ENCODE results near the gene DGAT2. TPM values are rescaled to one million over a fixed set of nuclear protein-coding genes. Genes with fewer than 3 reads are reported as not detected.

DGAT2 gene
- total RNA-seq, 1 donor from 2014 or later = 1.7 TPM

- no peak overlapping the region for H3K4me3 Mint-ChIP-seq
- no peaks in the 10 kb centered on the region for H4K20me1 ChIP-seq (ENCODE audit: low read depth)
- no peak overlapping the region for H3K4me3 ChIP-seq
- no peaks in the 10 kb centered on the region for H3K36me3 Mint-ChIP-seq
- no peak overlapping the region for H3K4me2 ChIP-seq
- no peak overlapping the region for H3K27ac ChIP-seq
- H3K9ac ChIP-seq = no peak overlapping the region
- no peaks in the 10 kb centered on the region for H3K36me3 ChIP-seq
- DNase-seq (ENCODE audit: low spot score) = no peak
- peaks cover 3% of the 10 kb centered on the region for H3K4me1 Mint-ChIP-seq
- H3K9me3 ChIP-seq (ENCODE audit: low read depth) = no peaks in the 10 kb centered on the region
- peaks cover 7% of the 10 kb centered on the region for H3K4me1 ChIP-seq
- no peak overlapping the region for H3K27ac Mint-ChIP-seq
- H2AFZ ChIP-seq (replicated peaks) = no peak overlapping the region
- H3K27me3 ChIP-seq = no peaks in the 10 kb centered on the region
- no peaks in the 10 kb centered on the region for H3K9me3 Mint-ChIP-seq
- H3K27me3 Mint-ChIP-seq (ENCODE audit: insufficient read depth, low read depth) = peaks cover 7% of the 10 kb centered on the region
- TF ChIP-seq CTCF (IDR thresholded peaks at IDR 0.05) (no peak), EZH2 (IDR thresholded peaks at IDR 0.05) (no peak), EZH2phosphoT487 (IDR thresholded peaks at IDR 0.05) (no peak)
- no peaks in the 10 kb centered on the region for H3K79me2 ChIP-seq (ENCODE audit: low read depth)
- no peaks in the 10 kb centered on the region for H3F3A ChIP-seq (ENCODE audit: low read depth)
Measured at GRCh38 chr11:75784506-75784905, 15.9 kb downstream of the DGAT2 start.

- Histone ChIP-seq H3K4me3 (no peak overlapping the region), H3K9me3 (ENCODE audit: low read depth) (no peaks in the 10 kb centered on the region), H3K4me2 (no peak overlapping the region), H2AFZ (replicated peaks) (no peak overlapping the region), H3K36me3 (no peaks in the 10 kb centered on the region), H3K9ac (no peak overlapping the region), H3F3A (ENCODE audit: low read depth) (no peaks in the 10 kb centered on the region), H3K27ac (no peak overlapping the region), H3K79me2 (ENCODE audit: low read depth) (no peaks in the 10 kb centered on the region), H3K27me3 (no peaks in the 10 kb centered on the region), H4K20me1 (ENCODE audit: low read depth) (no peaks in the 10 kb centered on the region), H3K4me1 (peaks cover 7% of the 10 kb centered on the region)
- H3K27me3 Mint-ChIP-seq (ENCODE audit: insufficient read depth, low read depth) = peaks cover 7% of the 10 kb centered on the region
- no peak overlapping the region for H3K27ac Mint-ChIP-seq
- TF ChIP-seq CTCF (IDR thresholded peaks at IDR 0.05) (no peak), EZH2 (IDR thresholded peaks at IDR 0.05) (no peak), EZH2phosphoT487 (IDR thresholded peaks at IDR 0.05) (no peak)
- no peak for DNase-seq (ENCODE audit: low spot score)
- H3K4me1 Mint-ChIP-seq = peaks cover 3% of the 10 kb centered on the region
- H3K36me3 Mint-ChIP-seq = no peaks in the 10 kb centered on the region
- no peak overlapping the region for H3K4me3 Mint-ChIP-seq
- H3K9me3 Mint-ChIP-seq = no peaks in the 10 kb centered on the region
Measured at GRCh38 chr11:75785187-75785586, 16.6 kb downstream of the DGAT2 start.

GRCh38 chr11:75786101-75786736 is 17.6 kb downstream of the DGAT2 start:
- Mint-ChIP-seq H3K9me3 (no peaks in the 10 kb centered on the region), H3K4me3 (no peak overlapping the region), H3K27ac (no peak overlapping the region), H3K36me3 (no peaks in the 10 kb centered on the region), H3K4me1 (peaks cover 3% of the 10 kb centered on the region), H3K27me3 (ENCODE audit: insufficient read depth, low read depth) (peaks cover 7% of the 10 kb centered on the region)
- no peak overlapping the region for H3K4me2 ChIP-seq
- H3K27ac ChIP-seq = no peak overlapping the region
- DNase-seq (ENCODE audit: low spot score) = no peak
- no peaks in the 10 kb centered on the region for H3F3A ChIP-seq (ENCODE audit: low read depth)
- no peaks in the 10 kb centered on the region for H3K79me2 ChIP-seq (ENCODE audit: low read depth)
- TF ChIP-seq CTCF (IDR thresholded peaks at IDR 0.05) (no peak), EZH2phosphoT487 (IDR thresholded peaks at IDR 0.05) (no peak), EZH2 (IDR thresholded peaks at IDR 0.05) (no peak)
- no peaks in the 10 kb centered on the region for H4K20me1 ChIP-seq (ENCODE audit: low read depth)
- H3K9me3 ChIP-seq (ENCODE audit: low read depth) = no peaks in the 10 kb centered on the region
- no peaks in the 10 kb centered on the region for H3K36me3 ChIP-seq
- H3K9ac ChIP-seq = no peak overlapping the region
- no peak overlapping the region for H3K4me3 ChIP-seq
- H2AFZ ChIP-seq (replicated peaks) = no peak overlapping the region
- H3K4me1 ChIP-seq = peaks cover 7% of the 10 kb centered on the region
- no peaks in the 10 kb centered on the region for H3K27me3 ChIP-seq

All from neural progenitor cell (in vitro differentiated cells).